ENCODE data around the gene TBC1D19. TPM values are rescaled to one million over a fixed set of nuclear protein-coding genes. Genes with fewer than 3 reads are reported as not detected.
"Not testable (repeated sequence)": the region's sequence is repeated elsewhere in the genome, so short reads cannot be mapped to it uniquely, and the experiment has no call there.

Gene TBC1D19
- polyA plus RNA-seq, 1 experiment = 8.3 TPM

DNA sequence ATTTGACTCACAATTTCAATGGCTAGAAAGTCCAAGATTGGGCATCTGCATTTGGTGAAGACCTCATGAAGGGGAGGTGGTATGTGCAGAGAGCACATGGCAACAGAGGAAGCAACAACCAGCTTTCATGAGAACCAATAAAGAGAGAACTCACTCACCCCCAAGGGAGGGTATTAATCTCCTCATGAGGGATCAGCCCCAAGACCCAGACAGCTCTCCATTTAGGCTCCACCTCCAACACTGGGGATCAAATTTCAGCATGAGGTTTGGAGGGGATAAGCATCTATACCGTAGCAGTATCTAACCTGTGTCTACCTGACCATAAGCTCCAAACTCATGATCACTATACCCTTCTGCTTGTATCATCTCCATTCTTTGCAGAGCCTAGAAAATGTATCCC is 9.3 kb upstream of the TBC1D19 start:
- no peak for DNase-seq (ENCODE audit: low read depth)
- no peaks in the 10 kb centered on the region for H3K36me3 ChIP-seq (ENCODE audit: control insufficient read depth, insufficient read depth, low read length)
- ChIA-PET POLR2A (no interaction called here), CTCF (interaction anchor here (1.3 to 1.9 kb wide), 2 partner anchors 9 to 147 kb away, joined by 3 to 5 read pairs; partner anchors contain the start of gene TBC1D19)
- TF ChIP-seq, protein P1, sequence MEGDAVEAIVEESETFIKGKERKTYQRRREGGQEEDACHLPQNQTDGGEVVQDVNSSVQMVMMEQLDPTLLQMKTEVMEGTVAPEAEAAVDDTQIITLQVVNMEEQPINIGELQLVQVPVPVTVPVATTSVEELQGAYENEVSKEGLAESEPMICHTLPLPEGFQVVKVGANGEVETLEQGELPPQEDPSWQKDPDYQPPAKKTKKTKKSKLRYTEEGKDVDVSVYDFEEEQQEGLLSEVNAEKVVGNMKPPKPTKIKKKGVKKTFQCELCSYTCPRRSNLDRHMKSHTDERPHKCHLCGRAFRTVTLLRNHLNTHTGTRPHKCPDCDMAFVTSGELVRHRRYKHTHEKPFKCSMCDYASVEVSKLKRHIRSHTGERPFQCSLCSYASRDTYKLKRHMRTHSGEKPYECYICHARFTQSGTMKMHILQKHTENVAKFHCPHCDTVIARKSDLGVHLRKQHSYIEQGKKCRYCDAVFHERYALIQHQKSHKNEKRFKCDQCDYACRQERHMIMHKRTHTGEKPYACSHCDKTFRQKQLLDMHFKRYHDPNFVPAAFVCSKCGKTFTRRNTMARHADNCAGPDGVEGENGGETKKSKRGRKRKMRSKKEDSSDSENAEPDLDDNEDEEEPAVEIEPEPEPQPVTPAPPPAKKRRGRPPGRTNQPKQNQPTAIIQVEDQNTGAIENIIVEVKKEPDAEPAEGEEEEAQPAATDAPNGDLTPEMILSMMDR (IDR thresholded peaks at IDR 0.05; ENCODE audit: insufficient read depth, low read depth, low read length) = no peak
- no peaks in the 10 kb centered on the region for H3K27me3 ChIP-seq (ENCODE audit: control insufficient read depth, insufficient read depth, low read length)
- H3K4me3 ChIP-seq (ENCODE audit: low read depth, low read length) = no peak overlapping the region

DNA sequence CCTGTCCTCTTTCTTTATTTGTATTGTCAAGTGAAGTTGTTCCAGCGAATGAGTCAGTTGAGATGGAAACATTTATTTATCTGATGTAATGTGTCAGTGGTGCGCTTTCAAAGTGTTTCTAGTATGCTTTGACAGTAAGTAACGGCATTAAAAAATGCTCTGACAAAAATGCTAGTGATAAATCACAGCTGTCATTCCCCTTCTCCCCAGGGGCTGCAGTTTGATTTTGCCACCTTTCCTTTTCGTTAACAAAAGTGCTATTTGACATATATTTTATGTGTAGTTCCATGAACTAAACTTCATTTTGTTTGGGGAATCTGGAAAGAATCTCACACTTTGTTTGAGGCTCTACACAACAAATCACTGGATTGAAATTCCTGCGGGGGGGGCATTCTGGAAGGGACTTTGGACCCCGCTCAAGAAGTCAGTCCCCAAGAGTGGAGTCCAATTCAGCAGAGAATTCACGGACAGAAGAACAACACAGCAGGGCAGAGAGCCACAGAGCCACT is 7.6 kb upstream of the TBC1D19 start:
- POLR2A ChIA-PET = no interaction called here
- TF ChIP-seq, protein P1 (IDR thresholded peaks at IDR 0.05; ENCODE audit: insufficient read depth, low read depth, low read length) = no peak
- CTCF ChIA-PET = no interaction called here
- no peak for DNase-seq (ENCODE audit: low read depth)
- Histone ChIP-seq H3K36me3 (ENCODE audit: control insufficient read depth, insufficient read depth, low read length) (no peaks in the 10 kb centered on the region), H3K4me3 (ENCODE audit: low read depth, low read length) (no peak overlapping the region), H3K27me3 (ENCODE audit: control insufficient read depth, insufficient read depth, low read length) (no peaks in the 10 kb centered on the region)

DNA sequence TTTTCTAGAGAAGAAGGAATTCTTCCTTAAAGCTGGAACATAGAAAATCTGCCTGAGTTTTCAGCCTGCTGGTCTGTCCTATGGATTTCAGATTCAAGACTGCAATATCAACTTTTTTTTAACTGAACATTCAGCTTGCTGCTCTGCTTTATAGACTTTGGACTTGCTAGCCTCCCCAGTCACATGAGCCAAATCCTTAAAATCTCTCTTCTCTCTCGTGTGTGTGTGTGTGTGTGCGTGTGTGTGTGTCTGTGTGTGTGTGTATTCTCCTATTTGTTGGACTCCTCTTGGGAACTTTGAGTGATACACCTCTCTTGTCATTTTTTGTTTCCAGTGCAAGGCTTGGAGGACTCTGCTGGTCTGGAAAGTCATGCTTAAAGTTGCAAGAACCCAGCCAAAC is 6.8 kb upstream of the TBC1D19 start:
- Histone ChIP-seq H3K4me3 (ENCODE audit: low read depth, low read length) (no peak overlapping the region), H3K27me3 (ENCODE audit: control insufficient read depth, insufficient read depth, low read length) (no peaks in the 10 kb centered on the region), H3K36me3 (ENCODE audit: control insufficient read depth, insufficient read depth, low read length) (no peaks in the 10 kb centered on the region)
- CTCF ChIA-PET = interaction anchor here (1.0 kb wide), 1 partner anchor 9 kb away, joined by 3 read pairs; no protein-coding TSS in a partner anchor
- TF ChIP-seq, protein P1 (IDR thresholded peaks at IDR 0.05; ENCODE audit: insufficient read depth, low read depth, low read length) = no peak
- POLR2A ChIA-PET = no interaction called here
- DNase-seq (ENCODE audit: low read depth) = no peak

DNA sequence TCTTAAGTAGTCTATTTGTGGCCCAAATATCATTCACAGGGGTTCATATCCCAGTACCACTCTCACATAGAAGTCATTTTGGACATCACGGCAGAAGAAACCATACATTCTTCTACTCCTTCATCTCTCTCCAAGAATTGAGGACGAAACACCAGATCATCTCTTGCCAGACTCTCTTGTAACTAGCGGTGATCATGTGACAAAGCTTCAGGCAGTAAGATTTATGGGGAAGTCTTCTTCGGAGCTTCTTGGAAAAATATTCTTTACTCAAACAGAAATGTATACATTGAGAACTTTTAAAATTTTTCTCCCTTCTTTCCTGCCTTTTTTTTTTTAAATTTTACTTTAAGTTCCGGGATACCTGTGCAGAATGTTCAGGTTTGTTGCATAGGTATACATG is 4.7 kb upstream of the TBC1D19 start:
- TF ChIP-seq, protein P1 (IDR thresholded peaks at IDR 0.05; ENCODE audit: insufficient read depth, low read depth, low read length) = no peak
- POLR2A ChIA-PET = no interaction called here
- H3K4me3 ChIP-seq (ENCODE audit: low read depth, low read length) = no peak overlapping the region
- DNase-seq (ENCODE audit: low read depth) = no peak
- CTCF ChIA-PET = no interaction called here
- H3K36me3 ChIP-seq (ENCODE audit: control insufficient read depth, insufficient read depth, low read length) = no peaks in the 10 kb centered on the region
- no peaks in the 10 kb centered on the region for H3K27me3 ChIP-seq (ENCODE audit: control insufficient read depth, insufficient read depth, low read length)

DNA sequence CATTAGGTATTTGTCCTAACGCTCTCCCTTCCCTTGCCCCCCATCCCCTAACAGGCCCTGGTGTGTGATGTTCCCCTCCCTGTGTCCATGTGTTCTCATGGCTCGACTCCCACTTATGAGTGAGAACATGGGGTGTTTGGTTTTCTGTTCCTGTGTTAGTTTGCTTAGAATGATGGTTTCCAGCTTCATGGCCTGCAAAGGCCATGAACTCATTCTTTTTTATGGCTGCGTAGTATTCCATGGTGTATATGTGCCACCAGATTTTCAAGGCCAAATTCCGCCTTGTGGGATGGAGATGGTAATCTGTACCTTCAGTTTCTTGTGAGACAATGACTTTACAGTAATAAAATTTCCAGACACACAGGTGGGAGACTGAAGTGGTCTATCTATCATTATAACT is 2.5 kb upstream of the TBC1D19 start:
- POLR2A ChIA-PET; H3K36me3 ChIP-seq (ENCODE audit: control insufficient read depth, insufficient read depth, low read length); DNase-seq (ENCODE audit: low read depth); H3K27me3 ChIP-seq (ENCODE audit: control insufficient read depth, insufficient read depth, low read length); CTCF ChIA-PET; H3K4me3 ChIP-seq (ENCODE audit: low read depth, low read length): not testable (repeated sequence)

DNA sequence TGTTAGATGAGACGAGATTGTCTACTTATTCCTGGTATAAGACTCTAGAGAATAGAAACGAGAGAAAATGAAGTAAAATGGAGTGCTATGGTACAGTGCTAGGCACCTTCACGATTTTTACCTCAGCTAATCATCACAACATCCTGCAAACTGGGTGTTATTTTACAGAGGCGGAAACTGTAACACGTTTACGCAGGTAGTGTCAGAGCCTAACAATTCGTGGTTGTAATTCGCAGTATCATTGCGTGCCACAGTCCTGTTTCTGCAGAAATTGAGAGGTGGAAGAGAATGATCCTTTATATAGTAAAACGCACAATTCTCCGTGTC is 383 bp upstream of the TBC1D19 start:
- ChIA-PET CTCF (interaction anchor here (0.8 to 1.5 kb wide), 5 partner anchors 8 to 136 kb away, joined by 3 to 4 read pairs (median 3); no protein-coding TSS in a partner anchor), POLR2A (interaction anchor here (0.6 kb wide), 1 partner anchor 15 kb away, joined by 4 read pairs; no protein-coding TSS in a partner anchor)
- TF ChIP-seq, protein P1 (IDR thresholded peaks at IDR 0.05; ENCODE audit: insufficient read depth, low read depth, low read length) = no peak
- H3K27me3 ChIP-seq (ENCODE audit: control insufficient read depth, insufficient read depth, low read length) = no peaks in the 10 kb centered on the region
- H3K4me3 ChIP-seq (ENCODE audit: low read depth, low read length) = peak overlapping the region; percentile 70
- no peaks in the 10 kb centered on the region for H3K36me3 ChIP-seq (ENCODE audit: control insufficient read depth, insufficient read depth, low read length)
- DNase-seq (ENCODE audit: low read depth) = no peak
